GM18511 (cell line): ENCODE measurements around the gene CACNA1D.
"Not testable (repeated sequence)": the region's sequence is repeated elsewhere in the genome, so short reads cannot be mapped to it uniquely, and the experiment has no call there.

ENCODE experiments used
- ATAC-seq: cut with Tn5 transposase; IDR thresholded peaks from one replicate; pipeline ENCODE4 v1.9.1; 2021; ENCODE audit warnings: mild to moderate bottlenecking, moderate library complexity; ENCODE audit not compliant: unreplicated experiment

CACNA1D gene

DNA sequence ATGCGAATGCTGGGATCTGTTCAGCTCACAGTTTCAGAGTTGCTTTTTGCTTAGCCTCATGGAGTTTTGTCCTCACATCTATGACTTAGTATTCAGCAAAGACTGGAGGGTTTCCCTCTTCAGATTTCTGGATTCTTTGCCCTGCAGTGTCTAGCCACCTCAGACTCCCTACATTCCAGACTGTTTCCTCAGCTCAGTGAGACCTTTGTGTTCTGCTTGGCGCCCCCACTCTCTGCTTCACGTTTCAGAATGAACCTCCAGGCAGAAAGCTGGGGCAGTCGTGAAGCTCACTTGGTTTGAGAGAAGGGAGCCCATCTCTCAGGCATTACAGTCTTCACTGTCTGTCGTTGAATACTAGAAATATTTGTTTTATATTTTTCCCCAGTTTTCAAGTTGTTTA lies 118.1 kb downstream of the CACNA1D start:
- ATAC-seq: no peak

- no peak for ATAC-seq
Observed at GRCh38 chr3:53613125-53613524, 118.7 kb downstream of the CACNA1D start.

DNA sequence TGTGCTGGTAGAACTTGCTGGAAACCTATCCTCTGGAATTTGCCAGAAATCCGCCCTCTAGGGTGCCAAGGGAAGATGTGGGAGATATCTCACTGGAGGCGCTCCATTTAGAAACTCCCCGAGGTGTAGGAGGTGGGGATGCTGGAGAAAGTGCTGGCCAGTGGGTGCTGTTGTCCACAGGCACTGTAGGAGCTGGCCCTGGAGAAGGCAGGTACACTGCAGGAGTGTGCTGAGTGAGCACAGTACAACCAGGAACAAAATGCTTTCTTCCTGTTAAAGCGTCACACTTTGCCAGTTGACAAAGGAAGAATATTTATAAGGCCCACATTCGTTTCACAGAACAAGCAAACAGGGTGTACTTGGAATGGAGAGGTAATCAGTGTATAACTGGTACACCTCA lies 119.9 kb downstream of the CACNA1D start:
- no peak for ATAC-seq

GRCh38 chr3:53616321-53616720 lies 121.9 kb downstream of the CACNA1D start:
- ATAC-seq: no peak

- ATAC-seq: no peak
Observed at GRCh38 chr3:53616971-53617892, 122.8 kb downstream of the CACNA1D start.

DNA sequence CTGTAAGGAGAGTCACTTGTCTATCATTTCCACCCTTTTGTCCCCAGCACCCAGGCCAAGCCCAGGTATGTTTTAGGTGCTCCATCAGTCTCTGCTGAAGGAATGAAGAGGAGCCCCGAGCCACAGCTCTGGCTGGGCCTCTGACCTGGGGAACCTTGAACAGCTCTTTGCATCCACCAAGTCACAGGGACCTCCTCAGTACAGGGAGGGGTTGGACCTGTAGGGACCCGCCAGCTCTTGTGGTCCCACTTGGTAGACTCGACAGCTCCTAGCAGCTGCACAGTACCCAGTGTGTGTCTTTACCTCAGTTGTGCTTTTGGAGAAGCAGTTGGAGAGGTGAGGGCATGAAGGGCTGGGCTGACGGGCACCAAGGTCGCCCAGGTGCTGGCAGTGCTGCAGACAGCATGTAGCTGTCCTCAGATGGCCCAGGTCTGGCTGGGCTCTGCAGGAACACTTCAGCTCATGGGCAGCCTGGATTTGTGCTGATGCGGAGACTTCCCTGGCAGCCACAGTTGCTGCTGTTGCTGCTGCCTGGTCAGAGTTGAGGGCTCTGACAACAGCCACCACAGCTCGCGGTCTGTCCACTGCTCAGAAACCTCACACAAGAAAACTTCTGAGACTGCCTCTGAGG lies 123.6 kb downstream of the CACNA1D start:
- no peak for ATAC-seq

DNA sequence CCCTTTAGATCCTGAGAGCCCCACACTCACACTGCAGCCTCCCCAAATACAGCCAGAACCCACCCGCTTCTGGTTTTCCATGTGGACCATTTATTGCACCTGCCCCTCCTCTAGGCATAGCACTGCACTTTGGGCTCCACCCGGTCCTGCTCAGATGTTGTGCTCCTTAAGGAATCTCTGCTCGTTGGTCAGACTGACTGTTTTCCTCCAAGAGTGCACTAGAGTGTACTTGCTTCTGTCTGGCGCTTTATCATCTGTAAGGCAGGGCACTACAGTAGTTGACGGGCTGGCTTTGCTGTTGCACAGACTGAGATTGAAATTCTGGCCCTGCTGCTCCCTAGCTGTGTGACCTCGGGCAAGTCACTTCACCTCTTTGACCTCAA lies 124.1 kb downstream of the CACNA1D start:
- ATAC-seq: no peak

DNA sequence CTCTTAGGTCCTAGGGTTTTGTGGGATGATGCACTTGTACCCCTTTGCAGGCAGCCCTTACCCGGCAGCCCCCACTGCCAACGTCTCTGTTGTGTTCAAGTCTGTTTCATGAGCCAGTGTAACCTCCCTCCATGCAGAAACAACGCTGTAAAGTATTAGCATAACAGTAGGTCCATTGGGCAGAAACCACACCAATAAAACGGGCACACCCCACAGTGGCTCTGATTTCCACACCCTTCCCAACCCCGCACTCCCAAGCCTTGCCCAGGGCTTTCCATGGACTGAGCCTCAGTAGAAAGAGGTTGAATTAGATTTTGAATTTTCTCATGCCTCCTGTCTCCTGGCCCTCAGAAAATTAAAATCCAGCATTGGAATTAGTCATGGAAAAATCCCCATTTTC lies 124.5 kb downstream of the CACNA1D start:
- ATAC-seq: no peak

DNA sequence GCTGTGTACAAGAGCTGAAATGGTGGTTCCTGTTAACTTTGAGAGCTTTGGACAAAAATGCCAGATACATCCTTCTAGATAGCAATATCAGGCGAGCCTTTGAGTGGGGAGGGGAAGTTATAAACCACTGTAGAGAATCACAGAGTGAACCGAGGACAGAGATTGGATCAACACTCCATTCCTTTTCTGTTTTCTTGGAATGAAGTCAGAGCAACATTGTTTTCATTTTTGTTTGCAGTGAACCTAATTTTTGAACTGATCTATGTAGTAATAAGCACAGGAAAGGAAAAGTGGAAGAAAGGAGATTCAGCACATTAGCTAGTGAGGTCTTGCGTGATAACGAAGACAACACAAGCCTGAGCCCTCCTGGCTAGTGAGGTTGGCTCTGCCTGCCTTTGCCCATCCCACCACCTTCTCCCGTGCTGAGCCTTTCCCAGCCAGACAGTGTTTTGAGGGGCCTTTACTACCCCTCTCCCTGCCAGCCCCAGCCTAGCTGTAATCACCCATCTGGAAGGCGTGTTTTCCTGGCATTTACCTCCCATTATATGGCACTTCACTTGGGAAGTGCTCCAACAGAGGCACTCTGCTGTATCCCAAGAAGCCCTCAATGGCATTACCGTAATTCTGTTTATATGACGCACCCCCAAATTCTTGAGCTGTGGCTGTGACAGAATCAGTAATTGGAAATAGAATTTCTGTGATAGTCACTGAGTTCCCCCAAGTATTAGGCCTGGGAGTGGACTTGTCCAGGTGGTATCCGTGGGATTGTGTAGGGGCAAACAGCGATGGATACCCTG lies 129.8 kb downstream of the CACNA1D start:
- ATAC-seq: no peak

DNA sequence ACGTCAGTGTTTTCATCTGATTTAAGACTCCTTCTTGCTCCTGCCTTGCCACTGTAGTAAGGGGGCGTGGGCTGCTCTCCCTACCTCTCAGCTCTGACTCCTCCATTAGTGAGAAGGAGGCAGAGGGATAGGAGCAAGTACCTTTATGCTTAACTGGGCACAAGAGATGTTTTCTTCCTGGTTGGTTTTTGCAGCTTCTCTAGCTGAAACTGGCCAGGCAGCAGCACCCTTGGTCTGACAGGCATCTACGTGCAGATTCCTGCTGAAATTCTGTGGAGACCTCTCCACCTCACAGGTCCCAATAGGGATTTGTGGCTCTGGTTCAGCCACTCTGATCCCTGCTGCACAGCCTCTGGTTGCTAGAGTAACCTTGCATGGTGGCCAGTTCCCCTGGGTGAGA lies 132.5 kb downstream of the CACNA1D start:
- no peak for ATAC-seq

DNA sequence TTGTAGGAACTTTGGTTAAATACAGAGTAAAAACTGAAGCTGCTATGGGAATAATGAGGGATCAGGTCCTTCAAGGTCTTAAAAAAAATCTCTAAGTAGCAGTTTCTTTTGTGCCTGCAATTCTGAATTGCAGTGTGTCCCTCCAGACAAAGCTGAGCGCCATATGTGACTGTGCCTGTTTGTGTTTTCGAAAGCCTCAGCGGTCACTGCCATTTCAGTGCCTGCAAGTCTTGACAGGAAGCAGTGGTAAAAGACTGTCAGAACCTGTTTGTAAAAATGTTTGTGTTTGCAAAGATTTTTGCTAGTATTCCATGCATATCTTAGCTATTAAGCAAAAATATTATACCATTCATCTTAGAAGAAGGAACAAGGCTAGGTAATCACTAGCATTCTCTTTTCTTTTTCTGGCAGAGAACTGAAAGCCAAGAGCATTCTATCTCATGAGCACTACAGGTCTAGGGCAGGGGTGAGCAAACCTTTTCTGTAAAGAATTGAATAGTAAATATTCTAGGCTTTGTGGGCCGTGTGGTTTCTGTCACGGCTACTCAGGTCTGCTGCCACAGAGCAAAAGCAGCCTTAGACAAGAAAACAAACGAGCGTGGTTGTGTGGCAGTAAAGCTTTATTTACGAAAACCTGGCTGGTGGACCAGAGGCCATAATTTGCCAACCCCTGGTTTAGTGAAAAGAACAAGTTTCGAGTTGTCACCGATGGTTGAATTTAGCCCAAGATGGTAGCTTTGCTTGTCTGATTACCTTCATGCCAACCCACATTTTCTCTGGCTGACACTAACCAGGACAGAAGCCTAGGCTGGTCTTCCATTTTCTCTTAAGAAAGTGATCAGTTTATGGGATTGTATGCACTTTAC lies 134.4 kb downstream of the CACNA1D start:
- no peak for ATAC-seq

DNA sequence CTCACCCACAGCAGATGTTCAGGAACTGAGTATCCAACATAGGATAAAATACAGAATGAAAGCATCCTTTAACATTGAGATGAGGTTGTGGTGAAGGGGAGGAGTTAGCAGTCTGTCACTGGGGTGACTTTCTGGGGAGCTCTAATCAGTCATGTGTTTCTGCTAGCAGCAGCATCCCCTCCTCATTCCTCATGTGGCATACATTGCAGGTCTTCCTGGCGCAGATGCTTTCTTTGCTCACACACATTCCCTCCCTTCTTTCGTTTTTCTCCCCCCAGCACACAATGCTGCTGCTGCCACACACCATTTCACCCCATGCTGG lies 135.0 kb downstream of the CACNA1D start:
- ATAC-seq: no peak

- ATAC-seq: no peak
Observed at GRCh38 chr3:53630547-53630946, 136.1 kb downstream of the CACNA1D start.

GRCh38 chr3:53633197-53633787 lies 138.9 kb downstream of the CACNA1D start:
- ATAC-seq: no peak

- ATAC-seq: no peak
Observed at GRCh38 chr3:53635041-53635440, 140.6 kb downstream of the CACNA1D start.

DNA sequence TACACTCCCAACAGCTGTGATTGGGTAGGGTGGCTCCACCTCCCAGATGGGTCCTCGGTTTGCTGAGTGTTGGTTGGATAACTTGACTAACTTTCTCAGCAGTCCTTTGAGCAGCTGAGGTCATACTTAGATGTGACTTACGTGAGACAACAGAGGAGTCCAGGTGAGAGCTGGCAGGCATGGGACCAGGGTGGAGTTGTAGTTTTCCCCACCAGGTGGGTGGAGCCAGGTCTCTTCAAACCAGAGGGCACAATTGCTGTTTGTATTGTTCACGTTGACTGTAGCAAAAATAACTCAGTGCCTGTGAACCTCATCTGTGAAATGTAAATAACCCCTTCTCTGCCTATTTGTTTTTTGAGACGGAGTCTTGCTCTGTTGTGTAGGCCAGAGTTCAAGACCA lies 144.4 kb downstream of the CACNA1D start:
- ATAC-seq: not testable (repeated sequence)

DNA sequence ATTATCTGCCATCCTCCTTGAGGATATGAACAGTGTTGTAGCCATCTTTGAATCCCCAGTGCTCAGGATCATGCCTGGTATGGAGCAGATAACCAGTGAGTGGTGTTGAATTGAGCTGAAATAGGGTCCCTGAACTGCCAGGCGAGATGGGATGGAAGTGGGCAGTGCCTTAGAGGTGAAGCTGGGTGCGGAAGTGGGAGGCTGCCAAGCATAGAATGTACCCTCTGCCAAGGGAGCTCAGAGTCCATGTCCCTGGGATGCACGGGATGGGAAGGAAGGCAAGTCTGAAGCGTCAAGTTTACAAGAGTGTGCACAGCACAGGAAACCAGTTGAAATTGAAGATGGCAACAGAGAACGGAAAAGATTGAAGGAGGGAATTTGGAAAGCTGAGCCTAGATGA lies 147.0 kb downstream of the CACNA1D start:
- ATAC-seq: no peak

- ATAC-seq: no peak
Observed at GRCh38 chr3:53642211-53642610, 147.8 kb downstream of the CACNA1D start.

- ATAC-seq: no peak
Observed at GRCh38 chr3:53643757-53644156, 149.3 kb downstream of the CACNA1D start.

- ATAC-seq: no peak
Observed at GRCh38 chr3:53645754-53646153, 151.3 kb downstream of the CACNA1D start.
